ENCODE data around the gene KCNJ1. TPM values are rescaled to one million over a fixed set of nuclear protein-coding genes. Genes with fewer than 3 reads are reported as not detected.
A peak's percentile ranks its signal among the peaks of the same experiment; 100 is the strongest.

Gene KCNJ1
- total and polyA plus RNA-seq, 12 donors: 0.01 to 0.29 (median 0.13) TPM; not detected in 7

- H3K27me3 ChIP-seq: peaks cover 0 to 4% (median 0%) of the 10 kb centered on the region in 7 donors
- 97% methylated on average over 3 of the region's 3 CpGs for WGBS, 2 donors
- no peak for DNase-seq
- no peak for ATAC-seq
- no peaks in the 10 kb centered on the region for H3K9me3 ChIP-seq
- TF ChIP-seq, protein P1, sequence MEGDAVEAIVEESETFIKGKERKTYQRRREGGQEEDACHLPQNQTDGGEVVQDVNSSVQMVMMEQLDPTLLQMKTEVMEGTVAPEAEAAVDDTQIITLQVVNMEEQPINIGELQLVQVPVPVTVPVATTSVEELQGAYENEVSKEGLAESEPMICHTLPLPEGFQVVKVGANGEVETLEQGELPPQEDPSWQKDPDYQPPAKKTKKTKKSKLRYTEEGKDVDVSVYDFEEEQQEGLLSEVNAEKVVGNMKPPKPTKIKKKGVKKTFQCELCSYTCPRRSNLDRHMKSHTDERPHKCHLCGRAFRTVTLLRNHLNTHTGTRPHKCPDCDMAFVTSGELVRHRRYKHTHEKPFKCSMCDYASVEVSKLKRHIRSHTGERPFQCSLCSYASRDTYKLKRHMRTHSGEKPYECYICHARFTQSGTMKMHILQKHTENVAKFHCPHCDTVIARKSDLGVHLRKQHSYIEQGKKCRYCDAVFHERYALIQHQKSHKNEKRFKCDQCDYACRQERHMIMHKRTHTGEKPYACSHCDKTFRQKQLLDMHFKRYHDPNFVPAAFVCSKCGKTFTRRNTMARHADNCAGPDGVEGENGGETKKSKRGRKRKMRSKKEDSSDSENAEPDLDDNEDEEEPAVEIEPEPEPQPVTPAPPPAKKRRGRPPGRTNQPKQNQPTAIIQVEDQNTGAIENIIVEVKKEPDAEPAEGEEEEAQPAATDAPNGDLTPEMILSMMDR (IDR thresholded peaks at IDR 0.05): no peak
- intact Hi-C loops (cut with DNase I): no loop called here
- H3K27ac ChIP-seq: no peak overlapping the region
- H3K36me3 ChIP-seq: no peaks in the 10 kb centered on the region
- H3K4me1 ChIP-seq: peaks cover 5 to 47% (median 30%) of the 10 kb centered on the region in 9 donors
- no peak overlapping the region for H3K4me3 ChIP-seq
Observed at GRCh38 chr11:128910576-128910975, 43.5 kb upstream of the KCNJ1 start.

GRCh38 chr11:128909438-128910125, 42.5 kb upstream of the KCNJ1 start:
- intact Hi-C loops (cut with DNase I): no loop called here
- ATAC-seq (no peak), DNase-seq (no peak)
- Histone ChIP-seq H3K4me1 (peaks cover 7 to 54% (median 31%) of the 10 kb centered on the region in 9 donors), H3K27me3 (peaks cover 0 to 5% (median 0%) of the 10 kb centered on the region in 7 donors), H3K9me3 (no peaks in the 10 kb centered on the region), H3K27ac (peak overlapping the region in 1 of 10 donors; percentile 56), H3K4me3 (no peak overlapping the region), H3K36me3 (no peaks in the 10 kb centered on the region)
- TF ChIP-seq, protein P1 (IDR thresholded peaks at IDR 0.05): no peak
- WGBS, 2 donors: 64 to 67% methylated on average over 8 of the region's 8 CpGs

- DNase-seq (peak; percentile 72 to 73), ATAC-seq (peak; percentile 49 to 71 (median 63))
- H3K4me1 ChIP-seq: peaks cover 7 to 63% (median 38%) of the 10 kb centered on the region in 9 donors
- intact Hi-C loops (cut with DNase I): no loop called here
- no peaks in the 10 kb centered on the region for H3K9me3 ChIP-seq
- no peaks in the 10 kb centered on the region for H3K36me3 ChIP-seq
- 21 to 46% methylated on average over 12 of the region's 12 CpGs for WGBS, 2 donors
- peak overlapping the region in 4 of 10 donors; percentile 9 to 56 (median 30) for H3K27ac ChIP-seq
- TF ChIP-seq, protein P1 (IDR thresholded peaks at IDR 0.05): no peak
- H3K27me3 ChIP-seq: peaks cover 0 to 5% (median 0%) of the 10 kb centered on the region in 7 donors
- H3K4me3 ChIP-seq: peak overlapping the region in 1 of 10 donors; percentile 1
Observed at GRCh38 chr11:128908391-128909246, 41.5 kb upstream of the KCNJ1 start.

- DNase-seq (no peak), ATAC-seq (no peak)
- TF ChIP-seq, protein P1 (IDR thresholded peaks at IDR 0.05): no peak
- Histone ChIP-seq H3K27me3 (peaks cover 0 to 5% (median 0%) of the 10 kb centered on the region in 7 donors), H3K9me3 (no peaks in the 10 kb centered on the region), H3K4me1 (peaks cover 7 to 70% (median 43%) of the 10 kb centered on the region in 9 donors), H3K4me3 (no peak overlapping the region), H3K27ac (peak overlapping the region in 2 of 10 donors; percentile 28 to 56), H3K36me3 (no peaks in the 10 kb centered on the region)
- intact Hi-C loops (cut with DNase I): no loop called here
- 91 to 93% methylated on average over 4 of the region's 4 CpGs for WGBS, 2 donors
Observed at GRCh38 chr11:128907585-128907984, 40.5 kb upstream of the KCNJ1 start.

Data from heart right ventricle (tissue), 16 donors.